Keratinocyte (primary cell): ENCODE results near the gene SOX18. TPM values are rescaled to one million over a fixed set of nuclear protein-coding genes. Genes with fewer than 3 reads are reported as not detected.

Source experiments
- DNase-seq: peaks from one replicate; pipeline ENCODE4 v3.0.0-alpha.2; 2011; ENCODE audit warnings: low read depth, missing footprints, low spot score
- FAIRE-seq: peaks from 2 replicates; lab custom pipeline; 2011; peaks lifted over from hg19 to GRCh38; lab: Jason Lieb, UNC
- H2AFZ ChIP-seq: 2 replicates; pipeline ENCODE4 v1.6.0; 2012; ENCODE audit warnings: low read length, control low read depth, inconsistent platforms; ENCODE audit not compliant: control insufficient read depth
- H3K27ac ChIP-seq: 2 replicates; pipeline ENCODE4 v1.5.1; 2011; ENCODE audit warnings: low read length; ENCODE audit not compliant: control insufficient read depth, insufficient read depth
- H3K27me3 ChIP-seq: 3 replicates; pipeline ENCODE4 v1.6.0; 2011; ENCODE audit warnings: low read length; ENCODE audit not compliant: control insufficient read depth, insufficient read depth; ENCODE audit errors: extremely low read depth
- H3K36me3 ChIP-seq, 2 experiments: 2 replicates in 1 of 2; 3 replicates in 1 of 2; pipeline ENCODE4 v1.5.1; 2011; ENCODE audit warnings: low read length in 2 of 2, mild to moderate bottlenecking in 1 of 2; ENCODE audit not compliant: control insufficient read depth in 2 of 2, insufficient read depth in 2 of 2; ENCODE audit errors: extremely low read depth in 1 of 2
- H3K4me1 ChIP-seq: 3 replicates; pipeline ENCODE4 v1.5.1; 2011; ENCODE audit warnings: low read length; ENCODE audit not compliant: control insufficient read depth, insufficient read depth; ENCODE audit errors: extremely low read depth
- H3K4me2 ChIP-seq: 3 replicates; pipeline ENCODE4 v1.6.0; 2011; ENCODE audit warnings: low read depth, low read length; ENCODE audit not compliant: control insufficient read depth, insufficient read depth; ENCODE audit errors: extremely low read depth
- H3K4me3 ChIP-seq, 3 experiments: fragments of 200-600 bp in 1 of 3; sonication (generic) in 1 of 3; 2 replicates in 2 of 3; 3 replicates in 1 of 3; pipeline ENCODE4 v1.5.1; 2011 to 2016; ENCODE audit warnings: low read length in 3 of 3, mild to moderate bottlenecking in 3 of 3, control low read depth in 2 of 3, inconsistent platforms in 1 of 3, low read depth in 1 of 3, mixed read lengths in 1 of 3, mixed run types in 1 of 3, moderate library complexity in 1 of 3; ENCODE audit not compliant: control insufficient read depth in 2 of 3, insufficient read depth in 2 of 3; ENCODE audit errors: extremely low read depth in 1 of 3
- H3K79me2 ChIP-seq: 2 replicates; pipeline ENCODE4 v1.6.0; 2012; ENCODE audit warnings: low read length; ENCODE audit not compliant: control insufficient read depth, insufficient read depth
- H3K9ac ChIP-seq: 3 replicates; pipeline ENCODE4 v1.6.0; 2011; ENCODE audit warnings: low read length; ENCODE audit not compliant: control insufficient read depth, insufficient read depth; ENCODE audit errors: extremely low read depth
- H3K9me1 ChIP-seq: 3 replicates; pipeline ENCODE4 v1.6.0; 2011; ENCODE audit warnings: low read length; ENCODE audit not compliant: control insufficient read depth, insufficient read depth; ENCODE audit errors: extremely low read depth
- H3K9me3 ChIP-seq: 2 replicates; pipeline ENCODE4 v1.5.1; 2012; ENCODE audit warnings: low read depth, low read length; ENCODE audit not compliant: control insufficient read depth
- H4K20me1 ChIP-seq: 3 replicates; pipeline ENCODE4 v1.6.0; 2011; ENCODE audit warnings: low read length; ENCODE audit not compliant: control insufficient read depth, insufficient read depth; ENCODE audit errors: extremely low read depth
- CTCF ChIP-seq, 3 experiments: IDR thresholded peaks in 1 of 3; conservative IDR thresholded peaks in 1 of 3; optimal IDR thresholded peaks in 1 of 3; 2 replicates in 2 of 3; 3 replicates in 1 of 3; pipeline versions ENCODE3 to v1.5.1; 2011; ENCODE audit warnings: low read length in 3 of 3, mild to moderate bottlenecking in 3 of 3, moderate library complexity in 2 of 3, control low read depth in 1 of 3, inconsistent platforms in 1 of 3; ENCODE audit not compliant: insufficient read depth in 2 of 3; ENCODE audit errors: extremely low read depth in 1 of 3
- EZH2 ChIP-seq: IDR thresholded peaks from one replicate; pipeline ENCODE4 v1.6.1; 2012; ENCODE audit warnings: inconsistent platforms, mild to moderate bottlenecking, low read length, moderate library complexity
- dilution Hi-C: fragments of 300-500 bp; cut with MboI; formaldehyde crosslinking; loops from one replicate; pipeline ENCODE4 v1.7.0; 2020; ENCODE audit warnings: low sequenced_read_pairs; ENCODE audit not compliant: extremely low pct_ligation_motif_present
- polyA plus RNA-seq, 5 experiments: library from polyadenylated mRNA; depleted of rRNA in 3 of 5; stranded (reverse) in 3 of 5; stranded (forward) in 1 of 5; unstranded in 1 of 5; fragments of >200 nt; gene quantifications; 1 replicate in 1 of 5; 2 replicates in 3 of 5; 3 replicates in 1 of 5; pipeline versions ENCODE4 v1.2.1 to v1.2.3, GENCODE V29; 2011 to 2012; ENCODE audit warnings: missing spikeins in 2 of 5, low read depth in 1 of 5, low replicate concordance in 1 of 5

Gene SOX18
- polyA plus RNA-seq, 1 donor (not counting 4 experiments of a cell fraction or from before 2014, with no cell fraction given): not detected

- Histone ChIP-seq H3K36me3 (peaks cover 0 to 13% of the 10 kb centered on the region in 2 experiments), H3K27ac (no peak within 1 kb of the TSS), H3K9ac (no peak within 1 kb of the TSS), H3K4me2 (no peak within 1 kb of the TSS), H4K20me1 (no peaks in the 10 kb centered on the region), H3K9me1 (no peaks in the 10 kb centered on the region), H2AFZ (no peak within 1 kb of the TSS), H3K79me2 (no peaks in the 10 kb centered on the region), H3K27me3 (peaks cover 19% of the 10 kb centered on the region), H3K4me3 (no peak within 1 kb of the TSS), H3K4me1 (peaks cover 5% of the 10 kb centered on the region), H3K9me3 (no peaks in the 10 kb centered on the region)
- dilution Hi-C loops: no loop called here
- no peak for TF ChIP-seq CTCF (optimal IDR thresholded peaks at IDR 0.05 in 1 of 3, IDR thresholded peaks at IDR 0.05 in 1 of 3, conservative IDR thresholded peaks at IDR 0.05 in 1 of 3; ENCODE audit: extremely low read depth in 1 of 3, insufficient read depth in 2 of 3, low read length in 3 of 3)
- no peak for TF ChIP-seq EZH2
- FAIRE-seq: no peak
- no peak for DNase-seq
Observed at GRCh38 chr20:64035933-64036345, 13.5 kb downstream of the SOX18 start, which contains the start of gene C20orf204. TSS of gene C20orf204 (plus strand) at chr20:64036182. CDS start at chr20:64036324, 142 bp downstream.

- Histone ChIP-seq H3K27ac (no peak overlapping the region), H3K4me1 (peaks cover 5% of the 10 kb centered on the region), H3K4me3 (no peak overlapping the region), H3K79me2 (no peaks in the 10 kb centered on the region), H3K9me3 (no peaks in the 10 kb centered on the region), H3K4me2 (no peak overlapping the region), H4K20me1 (no peaks in the 10 kb centered on the region), H3K9ac (no peak overlapping the region), H2AFZ (no peak overlapping the region), H3K9me1 (no peaks in the 10 kb centered on the region), H3K36me3 (peaks cover 5 to 15% of the 10 kb centered on the region in 2 experiments), H3K27me3 (peaks cover 13% of the 10 kb centered on the region)
- FAIRE-seq (no peak), DNase-seq (no peak)
- dilution Hi-C loops: no loop called here
- TF ChIP-seq EZH2 (no peak), CTCF (optimal IDR thresholded peaks at IDR 0.05 in 1 of 3, IDR thresholded peaks at IDR 0.05 in 1 of 3, conservative IDR thresholded peaks at IDR 0.05 in 1 of 3; ENCODE audit: extremely low read depth in 1 of 3, insufficient read depth in 2 of 3, low read length in 3 of 3) (no peak)
Observed at GRCh38 chr20:64035066-64035932, 14.1 kb downstream of the SOX18 start.
